ENCODE results near the gene CDC42BPA. TPM values are rescaled to one million over a fixed set of nuclear protein-coding genes. Genes with fewer than 3 reads are reported as not detected.

CDC42BPA gene
- polyA plus RNA-seq, 2 of the 4 experiments (the other 2 are of a cell fraction): 11.4 to 28.4 TPM

DNA sequence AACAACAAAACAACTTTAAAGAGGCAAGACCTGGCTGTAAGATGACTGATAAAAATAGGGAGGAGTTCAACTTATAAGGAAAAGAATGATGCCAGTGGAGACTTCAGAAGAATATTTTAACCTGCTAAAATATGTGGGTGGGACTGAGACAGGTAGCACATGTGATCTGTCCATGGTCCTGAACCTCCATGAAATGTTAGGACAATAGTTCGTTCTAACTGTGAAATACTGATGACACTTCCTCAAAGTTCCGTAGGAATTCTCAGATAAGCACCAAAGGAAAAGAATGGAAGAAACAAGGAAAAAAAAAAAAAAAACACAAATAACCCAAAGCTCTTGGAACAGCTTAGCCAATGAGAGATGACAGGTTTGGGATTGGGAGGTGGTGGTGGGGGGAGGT is 44.7 kb downstream of the CDC42BPA start:
- Histone ChIP-seq H3K9me3 (no peaks in the 10 kb centered on the region), H3K4me3 (no peak overlapping the region), H3K27ac (no peak overlapping the region), H3K4me1 (peaks cover 29% of the 10 kb centered on the region), H3K4me2 (no peak overlapping the region)
- TF ChIP-seq, protein P1, sequence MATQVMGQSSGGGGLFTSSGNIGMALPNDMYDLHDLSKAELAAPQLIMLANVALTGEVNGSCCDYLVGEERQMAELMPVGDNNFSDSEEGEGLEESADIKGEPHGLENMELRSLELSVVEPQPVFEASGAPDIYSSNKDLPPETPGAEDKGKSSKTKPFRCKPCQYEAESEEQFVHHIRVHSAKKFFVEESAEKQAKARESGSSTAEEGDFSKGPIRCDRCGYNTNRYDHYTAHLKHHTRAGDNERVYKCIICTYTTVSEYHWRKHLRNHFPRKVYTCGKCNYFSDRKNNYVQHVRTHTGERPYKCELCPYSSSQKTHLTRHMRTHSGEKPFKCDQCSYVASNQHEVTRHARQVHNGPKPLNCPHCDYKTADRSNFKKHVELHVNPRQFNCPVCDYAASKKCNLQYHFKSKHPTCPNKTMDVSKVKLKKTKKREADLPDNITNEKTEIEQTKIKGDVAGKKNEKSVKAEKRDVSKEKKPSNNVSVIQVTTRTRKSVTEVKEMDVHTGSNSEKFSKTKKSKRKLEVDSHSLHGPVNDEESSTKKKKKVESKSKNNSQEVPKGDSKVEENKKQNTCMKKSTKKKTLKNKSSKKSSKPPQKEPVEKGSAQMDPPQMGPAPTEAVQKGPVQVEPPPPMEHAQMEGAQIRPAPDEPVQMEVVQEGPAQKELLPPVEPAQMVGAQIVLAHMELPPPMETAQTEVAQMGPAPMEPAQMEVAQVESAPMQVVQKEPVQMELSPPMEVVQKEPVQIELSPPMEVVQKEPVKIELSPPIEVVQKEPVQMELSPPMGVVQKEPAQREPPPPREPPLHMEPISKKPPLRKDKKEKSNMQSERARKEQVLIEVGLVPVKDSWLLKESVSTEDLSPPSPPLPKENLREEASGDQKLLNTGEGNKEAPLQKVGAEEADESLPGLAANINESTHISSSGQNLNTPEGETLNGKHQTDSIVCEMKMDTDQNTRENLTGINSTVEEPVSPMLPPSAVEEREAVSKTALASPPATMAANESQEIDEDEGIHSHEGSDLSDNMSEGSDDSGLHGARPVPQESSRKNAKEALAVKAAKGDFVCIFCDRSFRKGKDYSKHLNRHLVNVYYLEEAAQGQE (IDR thresholded peaks at IDR 0.05): peak; percentile 94
- TF ChIP-seq PHF8 (IDR thresholded peaks at IDR 0.05; ENCODE audit: borderline replicate concordance, low read depth): no peak
- no peak for TF ChIP-seq ESRRA (IDR thresholded peaks at IDR 0.05; ENCODE audit: borderline replicate concordance, low read length)
- FAIRE-seq (no peak), ATAC-seq (no peak), DNase-seq (ENCODE audit: low read depth in 1 of 2, low spot score in 1 of 2) (peak in 1 of 2 experiments; percentile 36)
- 16% methylated on average over 2 of the region's 2 CpGs for WGBS (ENCODE audit: missing lambda C conversion rate)
- CTCF ChIA-PET: interaction anchor here (0.6 to 1.1 kb wide), 3 partner anchors 45 to 435 kb away, joined by 3 read pairs; no protein-coding TSS in a partner anchor
- POLR2A ChIA-PET: interaction anchor here (0.7 kb wide), 1 partner anchor 378 kb away, joined by 7 read pairs; no protein-coding TSS in a partner anchor

DNA sequence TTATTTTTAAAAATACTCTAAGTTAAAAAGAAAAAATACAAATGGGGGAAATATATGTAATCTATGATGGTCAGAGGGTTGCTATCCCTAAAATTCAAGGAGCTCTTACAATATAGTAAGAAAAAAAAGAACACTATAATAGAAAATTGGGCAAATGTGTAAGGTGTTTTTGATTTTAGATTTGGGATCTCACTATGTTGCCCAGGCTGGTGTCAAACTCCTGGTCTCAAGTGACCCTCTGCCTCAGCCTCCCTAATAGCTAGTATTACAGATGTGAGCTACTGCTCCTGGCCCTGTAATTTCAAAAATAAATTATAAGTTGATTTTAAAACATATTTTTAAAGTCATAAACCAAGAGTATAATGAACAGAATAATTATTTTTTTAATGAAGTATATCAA is 45.9 kb downstream of the CDC42BPA start:
- TF ChIP-seq, protein P2, sequence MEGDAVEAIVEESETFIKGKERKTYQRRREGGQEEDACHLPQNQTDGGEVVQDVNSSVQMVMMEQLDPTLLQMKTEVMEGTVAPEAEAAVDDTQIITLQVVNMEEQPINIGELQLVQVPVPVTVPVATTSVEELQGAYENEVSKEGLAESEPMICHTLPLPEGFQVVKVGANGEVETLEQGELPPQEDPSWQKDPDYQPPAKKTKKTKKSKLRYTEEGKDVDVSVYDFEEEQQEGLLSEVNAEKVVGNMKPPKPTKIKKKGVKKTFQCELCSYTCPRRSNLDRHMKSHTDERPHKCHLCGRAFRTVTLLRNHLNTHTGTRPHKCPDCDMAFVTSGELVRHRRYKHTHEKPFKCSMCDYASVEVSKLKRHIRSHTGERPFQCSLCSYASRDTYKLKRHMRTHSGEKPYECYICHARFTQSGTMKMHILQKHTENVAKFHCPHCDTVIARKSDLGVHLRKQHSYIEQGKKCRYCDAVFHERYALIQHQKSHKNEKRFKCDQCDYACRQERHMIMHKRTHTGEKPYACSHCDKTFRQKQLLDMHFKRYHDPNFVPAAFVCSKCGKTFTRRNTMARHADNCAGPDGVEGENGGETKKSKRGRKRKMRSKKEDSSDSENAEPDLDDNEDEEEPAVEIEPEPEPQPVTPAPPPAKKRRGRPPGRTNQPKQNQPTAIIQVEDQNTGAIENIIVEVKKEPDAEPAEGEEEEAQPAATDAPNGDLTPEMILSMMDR (IDR thresholded peaks at IDR 0.05): no peak
- TF ChIP-seq, protein P3, sequence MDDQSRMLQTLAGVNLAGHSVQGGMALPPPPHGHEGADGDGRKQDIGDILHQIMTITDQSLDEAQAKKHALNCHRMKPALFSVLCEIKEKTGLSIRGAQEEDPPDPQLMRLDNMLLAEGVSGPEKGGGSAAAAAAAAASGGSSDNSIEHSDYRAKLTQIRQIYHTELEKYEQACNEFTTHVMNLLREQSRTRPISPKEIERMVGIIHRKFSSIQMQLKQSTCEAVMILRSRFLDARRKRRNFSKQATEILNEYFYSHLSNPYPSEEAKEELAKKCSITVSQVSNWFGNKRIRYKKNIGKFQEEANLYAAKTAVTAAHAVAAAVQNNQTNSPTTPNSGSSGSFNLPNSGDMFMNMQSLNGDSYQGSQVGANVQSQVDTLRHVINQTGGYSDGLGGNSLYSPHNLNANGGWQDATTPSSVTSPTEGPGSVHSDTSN (IDR thresholded peaks at IDR 0.05): no peak
- no peak for TF ChIP-seq NPAS2 (CRISPR knock-in tag; IDR thresholded peaks at IDR 0.05; ENCODE audit: borderline replicate concordance)
- no peak for TF ChIP-seq EP300 (IDR thresholded peaks at IDR 0.05)
- TF ChIP-seq CHD2 (IDR thresholded peaks at IDR 0.05; ENCODE audit: low read length, partially characterized antibody): no peak
- TF ChIP-seq, protein P4, sequence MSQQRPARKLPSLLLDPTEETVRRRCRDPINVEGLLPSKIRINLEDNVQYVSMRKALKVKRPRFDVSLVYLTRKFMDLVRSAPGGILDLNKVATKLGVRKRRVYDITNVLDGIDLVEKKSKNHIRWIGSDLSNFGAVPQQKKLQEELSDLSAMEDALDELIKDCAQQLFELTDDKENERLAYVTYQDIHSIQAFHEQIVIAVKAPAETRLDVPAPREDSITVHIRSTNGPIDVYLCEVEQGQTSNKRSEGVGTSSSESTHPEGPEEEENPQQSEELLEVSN (IDR thresholded peaks at IDR 0.05; ENCODE audit: borderline replicate concordance, low read depth): no peak
- FAIRE-seq (no peak), ATAC-seq (no peak), DNase-seq (ENCODE audit: low read depth in 1 of 2, low spot score in 1 of 2) (no peak)
- POLR2A ChIA-PET: no interaction called here
- H3K4me2 ChIP-seq: no peak overlapping the region
- H3K4me1 ChIP-seq: peaks cover 35% of the 10 kb centered on the region
- CTCF ChIA-PET: interaction anchor here (2.0 to 2.8 kb wide), 2 partner anchors 8 to 13 kb away, joined by 4 to 8 read pairs; no protein-coding TSS in a partner anchor
- no peaks in the 10 kb centered on the region for H3K9me3 ChIP-seq
- H3K27ac ChIP-seq: no peak overlapping the region
- H3K4me3 ChIP-seq: no peak overlapping the region

DNA sequence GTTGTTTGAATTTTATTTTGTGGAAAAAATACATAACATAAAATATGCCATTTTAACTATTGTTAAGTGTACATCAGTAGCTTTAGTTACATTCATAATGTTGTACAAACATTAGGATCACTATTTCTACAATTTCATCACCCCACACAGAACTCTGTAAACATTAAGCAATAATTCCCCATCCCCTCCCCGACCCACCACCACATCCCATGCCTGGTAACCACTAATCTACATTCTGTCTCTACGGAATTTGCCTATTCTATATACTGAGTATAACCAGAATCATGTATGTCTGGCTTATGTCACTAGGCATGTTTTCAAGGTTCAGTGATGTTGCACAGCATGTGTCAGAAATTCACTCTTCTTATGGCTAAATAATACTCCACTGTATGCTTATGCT is 47.7 kb downstream of the CDC42BPA start:
- ChIA-PET POLR2A (no interaction called here), CTCF (interaction anchor here (2.8 kb wide), 1 partner anchor 10 kb away, joined by 8 read pairs; no protein-coding TSS in a partner anchor)
- Histone ChIP-seq H3K4me1 (peaks cover 35% of the 10 kb centered on the region), H3K9me3 (no peaks in the 10 kb centered on the region), H3K4me2 (peak overlapping the region; percentile 17; the same call in 2 of the 3 replicates), H3K27ac (no peak overlapping the region), H3K4me3 (no peak overlapping the region)
- FAIRE-seq (peak; percentile 43), DNase-seq (ENCODE audit: low read depth in 1 of 2, low spot score in 1 of 2) (no peak), ATAC-seq (no peak)
- TF ChIP-seq HDAC2 (IDR thresholded peaks at IDR 0.05) (no peak), JUNB (IDR thresholded peaks at IDR 0.05) (no peak), TFCP2L1 (CRISPR knock-in tag; IDR thresholded peaks at IDR 0.05) (no peak), ZFP36 (IDR thresholded peaks at IDR 0.05; ENCODE audit: borderline replicate concordance, partially characterized antibody) (no peak), CEBPB (IDR thresholded peaks at IDR 0.05) (peak in 1 of 2 experiments; percentile 45; a peak in 1 of 4 replicates)
- 66% methylated on average over 2 of the region's 2 CpGs for WGBS (ENCODE audit: missing lambda C conversion rate)
